IPS-18a (cell line): Measurements from ENCODE around the gene PDSS1.

Experiments
- H3K27ac ChIP-seq: one replicate; pipeline ENCODE4 v1.5.1; 2013; ENCODE audit warnings: low read length
- H3K27me3 ChIP-seq: one replicate; pipeline ENCODE4 v1.6.1; 2013; ENCODE audit warnings: mild to moderate bottlenecking, low read length; ENCODE audit not compliant: control insufficient read depth, insufficient read depth
- H3K36me3 ChIP-seq: one replicate; pipeline ENCODE4 v1.6.1; 2013; ENCODE audit warnings: low read depth, low read length; ENCODE audit not compliant: control insufficient read depth
- H3K4me1 ChIP-seq: one replicate; pipeline ENCODE4 v1.6.1; 2013; ENCODE audit warnings: low read depth, low read length; ENCODE audit not compliant: control insufficient read depth
- H3K4me3 ChIP-seq: one replicate; pipeline ENCODE4 v1.5.1; 2013; ENCODE audit warnings: low read length
- H3K9ac ChIP-seq: one replicate; pipeline ENCODE4 v1.6.1; 2013; ENCODE audit warnings: mild to moderate bottlenecking, low read length, moderate library complexity
- H3K9me3 ChIP-seq: one replicate; pipeline ENCODE4 v1.6.1; 2013; ENCODE audit warnings: low read depth, low read length; ENCODE audit not compliant: control insufficient read depth

PDSS1 gene

GRCh38 chr10:26700884-26701630 is 3.6 kb downstream of the PDSS1 start:
- H3K9ac ChIP-seq, result no peak overlapping the region
- no peak overlapping the region for H3K4me3 ChIP-seq
- no peaks in the 10 kb centered on the region for H3K27me3 ChIP-seq
- H3K27ac ChIP-seq, result no peak overlapping the region
- peaks cover 16% of the 10 kb centered on the region for H3K36me3 ChIP-seq
- no peaks in the 10 kb centered on the region for H3K9me3 ChIP-seq
- peaks cover 4% of the 10 kb centered on the region for H3K4me1 ChIP-seq

GRCh38 chr10:26703096-26703495 is 5.6 kb downstream of the PDSS1 start:
- Histone ChIP-seq H3K27ac (no peak overlapping the region), H3K9me3 (no peaks in the 10 kb centered on the region), H3K36me3 (peaks cover 28% of the 10 kb centered on the region), H3K4me1 (no peaks in the 10 kb centered on the region), H3K4me3 (no peak overlapping the region), H3K9ac (no peak overlapping the region), H3K27me3 (no peaks in the 10 kb centered on the region)

DNA sequence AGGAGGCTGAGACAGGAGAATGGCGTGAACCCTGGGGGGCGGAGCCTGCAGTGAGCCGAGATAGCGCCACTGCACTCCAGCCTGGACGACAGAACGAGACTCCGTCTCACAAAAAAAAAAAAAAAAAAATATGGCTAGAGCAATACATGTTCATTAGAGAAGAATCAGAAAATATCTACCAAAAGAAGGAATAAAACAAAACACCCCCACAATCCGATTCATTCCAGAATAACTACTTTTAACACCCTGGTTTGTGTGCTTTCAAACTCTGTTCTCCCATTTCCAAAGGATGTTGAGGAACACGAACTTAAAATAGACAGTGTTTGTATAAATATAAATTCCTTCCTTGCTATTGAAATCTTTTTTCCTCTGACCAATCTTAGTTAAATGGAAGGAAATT is 6.5 kb downstream of the PDSS1 start:
- no peak overlapping the region for H3K27ac ChIP-seq
- H3K4me3 ChIP-seq, result no peak overlapping the region
- H3K4me1 ChIP-seq, result no peaks in the 10 kb centered on the region
- no peak overlapping the region for H3K9ac ChIP-seq
- H3K36me3 ChIP-seq, result peaks cover 29% of the 10 kb centered on the region
- H3K9me3 ChIP-seq, result no peaks in the 10 kb centered on the region
- no peaks in the 10 kb centered on the region for H3K27me3 ChIP-seq

- Histone ChIP-seq H3K36me3 (peaks cover 29% of the 10 kb centered on the region), H3K4me3 (no peak overlapping the region), H3K9me3 (no peaks in the 10 kb centered on the region), H3K27me3 (no peaks in the 10 kb centered on the region), H3K9ac (no peak overlapping the region), H3K27ac (no peak overlapping the region), H3K4me1 (no peaks in the 10 kb centered on the region)
These were observed 8.7 kb downstream of the PDSS1 start for GRCh38 chr10:26706206-26706605.

- Histone ChIP-seq H3K4me3 (no peak overlapping the region), H3K4me1 (no peaks in the 10 kb centered on the region), H3K36me3 (peaks cover 29% of the 10 kb centered on the region), H3K9me3 (no peaks in the 10 kb centered on the region), H3K9ac (no peak overlapping the region), H3K27me3 (no peaks in the 10 kb centered on the region), H3K27ac (no peak overlapping the region)
These were observed 9.4 kb downstream of the PDSS1 start for GRCh38 chr10:26706936-26707335.

GRCh38 chr10:26711324-26711723 is 13.8 kb downstream of the PDSS1 start:
- H3K27me3 ChIP-seq, result no peaks in the 10 kb centered on the region
- H3K9me3 ChIP-seq, result no peaks in the 10 kb centered on the region
- H3K36me3 ChIP-seq, result peaks cover 31% of the 10 kb centered on the region

DNA sequence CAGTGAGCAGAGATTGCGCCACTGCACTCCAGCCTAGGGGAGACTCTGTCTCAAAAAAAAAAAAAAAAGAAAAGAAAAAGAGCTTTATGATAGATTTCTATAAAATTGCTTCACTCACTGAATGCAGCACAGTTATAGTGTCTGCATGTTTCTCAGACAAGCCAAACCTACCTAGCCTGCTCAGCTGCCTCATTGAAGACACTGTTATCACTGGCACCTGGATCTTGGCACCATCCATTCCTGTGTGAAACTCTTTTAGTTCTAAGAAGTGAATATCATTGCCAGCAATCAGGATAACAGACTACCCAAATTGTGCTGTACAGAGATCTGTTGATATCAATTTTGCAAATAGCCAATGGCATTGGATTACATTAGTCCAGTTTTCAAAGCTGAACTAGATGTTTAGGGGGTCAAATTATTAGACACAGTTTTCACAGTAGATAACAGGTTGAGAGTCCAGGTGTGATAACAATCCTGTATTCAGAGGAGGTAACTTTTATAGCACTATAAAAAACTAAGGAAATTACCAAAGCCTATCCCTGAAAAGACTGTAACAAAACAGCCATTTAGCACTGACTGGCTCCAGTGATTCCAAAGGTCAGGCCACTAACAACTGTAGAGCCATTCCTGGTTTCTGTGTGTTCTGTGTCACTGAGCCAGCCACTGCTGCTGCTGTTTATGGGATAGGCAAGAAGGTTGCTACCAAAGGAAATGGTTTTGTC is 17.1 kb downstream of the PDSS1 start:
- Histone ChIP-seq H3K4me3 (no peak overlapping the region), H3K36me3 (peaks cover 30% of the 10 kb centered on the region), H3K27me3 (no peaks in the 10 kb centered on the region), H3K27ac (no peak overlapping the region), H3K9me3 (no peaks in the 10 kb centered on the region), H3K4me1 (no peaks in the 10 kb centered on the region), H3K9ac (no peak overlapping the region)

More at GRCh38 chr10:26711324-26711723, 13.8 kb downstream of the PDSS1 start:
- no peak overlapping the region for H3K27ac ChIP-seq
- H3K4me1 ChIP-seq, result no peaks in the 10 kb centered on the region
- H3K4me3 ChIP-seq, result no peak overlapping the region
- H3K9ac ChIP-seq, result no peak overlapping the region

DNA sequence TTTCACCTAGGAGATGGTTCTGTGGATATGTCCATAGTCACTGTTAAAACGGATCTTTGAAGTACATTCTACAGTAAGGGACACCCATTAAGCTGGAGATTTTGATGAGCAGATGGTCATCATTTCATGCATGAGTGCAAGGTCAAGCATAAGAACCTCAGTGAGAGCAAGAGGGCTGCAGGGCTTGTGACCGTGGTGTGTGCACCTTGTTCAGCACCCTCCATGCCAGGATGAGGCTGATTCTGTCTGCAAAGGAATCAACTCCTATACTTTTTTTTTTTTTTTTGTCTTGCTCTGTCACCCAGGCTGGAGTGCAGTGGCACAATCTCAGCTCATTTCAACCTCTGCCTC is 17.6 kb downstream of the PDSS1 start:
- no peak overlapping the region for H3K9ac ChIP-seq
- H3K27me3 ChIP-seq, result no peaks in the 10 kb centered on the region
- H3K4me3 ChIP-seq, result no peak overlapping the region
- H3K4me1 ChIP-seq, result no peaks in the 10 kb centered on the region
- no peak overlapping the region for H3K27ac ChIP-seq
- H3K36me3 ChIP-seq, result peaks cover 30% of the 10 kb centered on the region
- H3K9me3 ChIP-seq, result no peaks in the 10 kb centered on the region

- no peaks in the 10 kb centered on the region for H3K27me3 ChIP-seq
- no peak overlapping the region for H3K9ac ChIP-seq
- H3K36me3 ChIP-seq, result peaks cover 35% of the 10 kb centered on the region
- no peak overlapping the region for H3K4me3 ChIP-seq
- H3K4me1 ChIP-seq, result no peaks in the 10 kb centered on the region
- no peak overlapping the region for H3K27ac ChIP-seq
- H3K9me3 ChIP-seq, result no peaks in the 10 kb centered on the region
These were observed 20.0 kb downstream of the PDSS1 start for GRCh38 chr10:26717476-26717875.

DNA sequence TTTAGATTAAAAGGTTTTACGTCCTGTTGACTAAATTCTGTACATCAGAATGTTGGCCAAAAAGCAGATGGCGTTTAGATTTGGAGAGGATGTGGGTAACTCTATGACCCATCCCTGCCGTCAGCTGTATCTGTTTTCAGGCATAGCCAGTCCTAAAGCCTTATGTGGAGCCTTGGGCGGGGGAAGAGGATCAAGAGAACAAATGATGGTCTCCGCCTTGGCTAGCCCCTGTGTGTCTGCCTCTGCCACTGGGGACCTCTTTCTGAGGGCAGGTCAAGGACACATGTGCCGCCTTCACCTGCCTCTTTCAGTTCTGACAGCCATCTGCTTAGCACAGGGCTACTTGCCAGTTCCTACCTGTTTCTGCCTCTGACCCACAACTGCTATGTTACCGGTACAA is 24.1 kb downstream of the PDSS1 start:
- Histone ChIP-seq H3K4me3 (no peak overlapping the region), H3K9ac (no peak overlapping the region), H3K9me3 (no peaks in the 10 kb centered on the region), H3K27ac (no peak overlapping the region), H3K27me3 (no peaks in the 10 kb centered on the region), H3K4me1 (no peaks in the 10 kb centered on the region), H3K36me3 (peaks cover 40% of the 10 kb centered on the region)

GRCh38 chr10:26723016-26723415 is 25.5 kb downstream of the PDSS1 start:
- Histone ChIP-seq H3K36me3 (peaks cover 36% of the 10 kb centered on the region), H3K27ac (no peak overlapping the region), H3K9me3 (no peaks in the 10 kb centered on the region), H3K4me3 (no peak overlapping the region), H3K27me3 (no peaks in the 10 kb centered on the region), H3K9ac (no peak overlapping the region), H3K4me1 (no peaks in the 10 kb centered on the region)
